Right lobe of liver (tissue), 6 donors: Measurements from ENCODE around the gene KLHL10. TPM values are rescaled to one million over a fixed set of nuclear protein-coding genes. Genes with fewer than 3 reads are reported as not detected.

Experiments
- ATAC-seq, 4 donors: fragments of 200-7000 bp; cut with Tn5 transposase; one replicate each; pipeline ENCODE4 v1.9.1; 2020; ENCODE audit warnings: mild to moderate bottlenecking in 4 of 4, moderate library complexity in 4 of 4
- DNase-seq, 3 donors: peaks; one replicate each; pipeline ENCODE4 v3.0.0-alpha.2; 2020
- H3K27ac ChIP-seq, 3 donors: fragments of 200-600 bp; one replicate each; pipeline ENCODE4 v1.8.0; 2022
- H3K27me3 ChIP-seq, 2 donors: fragments of 200-600 bp; one replicate each; pipeline ENCODE4 v1.8.0; 2022
- H3K36me3 ChIP-seq, 4 donors: fragments of 200-600 bp; sonication (generic) in 1 of 4; one replicate each; pipeline versions ENCODE4 v1.5.1 to v1.8.0; 2017 to 2022; ENCODE audit warnings: control low read depth in 1 of 4
- H3K4me1 ChIP-seq, 4 donors: fragments of 200-600 bp; sonication (generic) in 1 of 4; one replicate each; pipeline versions ENCODE4 v1.5.1 to v1.8.0; 2017 to 2022; ENCODE audit warnings: control low read depth in 1 of 4
- H3K4me3 ChIP-seq, 3 donors: fragments of 200-600 bp; one replicate each; pipeline ENCODE4 v1.8.0; 2022
- H3K9me3 ChIP-seq, 4 donors: fragments of 200-600 bp; sonication (generic) in 1 of 4; one replicate each; pipeline versions ENCODE4 v1.5.1 to v1.8.0; 2017 to 2022; ENCODE audit warnings: control low read depth in 1 of 4
- CTCF ChIP-seq, 4 donors: fragments of 200-600 bp in 3 of 4; fragments of 450-650 bp in 1 of 4; IDR thresholded peaks; one replicate each; pipeline versions ENCODE4 v1.5.1 to v1.8.0; 2016 to 2022; ENCODE audit warnings: antibody characterized with exemption in 4 of 4, mild to moderate bottlenecking in 2 of 4
- POLR2A ChIP-seq: fragments of 450-650 bp; IDR thresholded peaks from one replicate; pipeline ENCODE4 v1.6.1; 2017; ENCODE audit warnings: antibody characterized with exemption, mild to moderate bottlenecking
- WGBS: methylation state at CpG from one replicate; pipeline ENCODE4 v1.1.6; 2018; ENCODE audit warnings: low coverage, low lambda C conversion rate; ENCODE audit not compliant: insufficient coverage; ENCODE audit errors: missing lambda C conversion rate; 5-methylcytosine and 5-hydroxymethylcytosine counted together
- intact Hi-C, 2 donors: fragments of 100-400 bp; cut with DNase I; formaldehyde crosslinking; loops; one replicate each; pipeline versions ENCODE4 v1.11.2 to v1.14.1; 2022
- total RNA-seq, 6 experiments: library from RNA; depleted of rRNA in 2 of 6; stranded (reverse); fragments of >200 nt in 2 of 6; fragmentation: NEBNext Ultra II Directional in 3 of 6; extraction: Animal tissue kit (Norgen Biotek cat#: 25700) in 3 of 6; gene quantifications; one replicate each; pipeline versions ENCODE4 v1.1.0 to v1.2.4, GENCODE V29; 2016 to 2023
- donor health status: DM: no; HTN: yes; CAD: no.
- donor health status: DM: no; HTN: no; CAD: no.
- donor health status: DM: no; HTN: no; CAD: no.
- donor health status: DM: no; HTN: yes; CAD: no.
- donor health status: DM: no; HTN: yes; CAD: no.

KLHL10 gene
- total RNA-seq, 6 experiments from 2014 or later: not detected

- H3K27me3 ChIP-seq: no peaks in the 10 kb centered on the region
- ATAC-seq: no peak
- no peaks in the 10 kb centered on the region for H3K9me3 ChIP-seq
- no peak for DNase-seq
- intact Hi-C loops: no loop called here
- no peaks in the 10 kb centered on the region for H3K36me3 ChIP-seq
- 40% methylated on average over 2 of the region's 8 CpGs for WGBS
- no peak overlapping the region for H3K27ac ChIP-seq
- no peak overlapping the region for H3K4me3 ChIP-seq
- no peak for TF ChIP-seq CTCF (IDR thresholded peaks at IDR 0.05)
- TF ChIP-seq POLR2A: no peak
- H3K4me1 ChIP-seq: peaks cover 0 to 5% (median 0%) of the 10 kb centered on the region in 4 donors
Observed at GRCh38 chr17:41806685-41807445, 30.8 kb upstream of the KLHL10 start.

GRCh38 chr17:41810659-41811548 is 26.7 kb upstream of the KLHL10 start:
- Histone ChIP-seq H3K27me3 (no peaks in the 10 kb centered on the region), H3K4me1 (peaks cover 0 to 10% (median 2%) of the 10 kb centered on the region in 4 donors), H3K27ac (peak overlapping the region in 1 of 3 donors; percentile 13), H3K36me3 (no peaks in the 10 kb centered on the region), H3K4me3 (peak overlapping the region; percentile 70 to 82 (median 80)), H3K9me3 (no peaks in the 10 kb centered on the region)
- TF ChIP-seq CTCF (IDR thresholded peaks at IDR 0.05) (no peak), POLR2A (no peak)
- intact Hi-C loops: loop anchor here (10.0 kb wide), 2 partner anchors 74 to 144 kb away; no protein-coding TSS in a partner anchor
- WGBS: 57% methylated on average over 16 of the region's 58 CpGs
- peak in 1 of 4 donors; percentile 13 for ATAC-seq
- DNase-seq: peak in 1 of 3 donors; percentile 49

- intact Hi-C loops: loop anchor here (10.0 kb wide), 2 partner anchors 73 to 143 kb away; no protein-coding TSS in a partner anchor
- ATAC-seq (peak; percentile 89 to 95 (median 93)), DNase-seq (peak; percentile 81 to 83 (median 82))
- peaks cover 0 to 10% (median 2%) of the 10 kb centered on the region in 4 donors for H3K4me1 ChIP-seq
- H3K36me3 ChIP-seq: no peaks in the 10 kb centered on the region
- H3K4me3 ChIP-seq: peak within 1 kb of the TSS; percentile 70 to 82 (median 80)
- H3K27ac ChIP-seq: peak within 1 kb of the TSS in 1 of 3 donors; percentile 13
- no peaks in the 10 kb centered on the region for H3K9me3 ChIP-seq
- no peaks in the 10 kb centered on the region for H3K27me3 ChIP-seq
- TF ChIP-seq CTCF (IDR thresholded peaks at IDR 0.05) (peak; percentile 55 to 80 (median 76)), POLR2A (peak; percentile 42)
- WGBS: 0% methylated on average over 2 of the region's 96 CpGs
Observed at GRCh38 chr17:41811549-41812380, 25.9 kb upstream of the KLHL10 start, which contains the start of gene P3H4. Gene P3H4 (minus strand): TSS chr17:41811949. CDS start chr17:41811915, 34 bp downstream.
